Stimulated activated CD8-positive, alpha-beta memory T cell treated with anti-CD3 and anti-CD28 coated beads, Interleukin-12 subunit alpha, Interleukin-12 subunit beta, amount 100 ng/mL, for 24 hours (primary cell): ENCODE data around the gene CTIF.

Experiments used
- DNase-seq: peaks from one replicate; pipeline ENCODE4 v3.0.0-alpha.2; 2020; ENCODE audit errors: extremely low read depth

Gene CTIF

GRCh38 chr18:48574667-48575300 is 36.0 kb downstream of the CTIF start:
- no peak for DNase-seq

- DNase-seq, result no peak
Observed at GRCh38 chr18:48575301-48575657, 36.4 kb downstream of the CTIF start.

- DNase-seq, result no peak
Observed at GRCh38 chr18:48575658-48576456, 37.0 kb downstream of the CTIF start.

- no peak for DNase-seq
Observed at GRCh38 chr18:48576457-48576771, 37.6 kb downstream of the CTIF start.

- no peak for DNase-seq
Observed at GRCh38 chr18:48577478-48578190, 38.8 kb downstream of the CTIF start.

DNA sequence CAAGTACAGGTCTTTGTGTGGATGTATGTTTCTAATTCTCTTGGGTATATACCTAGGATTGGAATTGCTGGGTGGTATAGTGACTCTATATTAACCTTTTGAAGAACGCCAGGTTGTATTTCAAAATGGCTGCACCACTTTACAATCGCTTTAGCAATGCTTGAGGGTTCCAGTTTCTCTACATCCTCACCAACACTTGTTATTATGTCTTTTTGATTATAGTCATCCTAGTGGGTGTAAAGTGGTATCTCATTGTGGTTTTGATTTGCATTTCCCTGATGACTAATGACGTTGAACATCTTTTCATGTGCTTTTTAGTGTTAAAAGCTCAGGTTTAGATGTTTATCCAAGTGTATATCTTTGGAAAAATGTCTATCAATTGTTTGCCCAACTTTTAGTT is 39.5 kb downstream of the CTIF start:
- no peak for DNase-seq

GRCh38 chr18:48580066-48580465 is 41.2 kb downstream of the CTIF start:
- DNase-seq, result no peak

DNA sequence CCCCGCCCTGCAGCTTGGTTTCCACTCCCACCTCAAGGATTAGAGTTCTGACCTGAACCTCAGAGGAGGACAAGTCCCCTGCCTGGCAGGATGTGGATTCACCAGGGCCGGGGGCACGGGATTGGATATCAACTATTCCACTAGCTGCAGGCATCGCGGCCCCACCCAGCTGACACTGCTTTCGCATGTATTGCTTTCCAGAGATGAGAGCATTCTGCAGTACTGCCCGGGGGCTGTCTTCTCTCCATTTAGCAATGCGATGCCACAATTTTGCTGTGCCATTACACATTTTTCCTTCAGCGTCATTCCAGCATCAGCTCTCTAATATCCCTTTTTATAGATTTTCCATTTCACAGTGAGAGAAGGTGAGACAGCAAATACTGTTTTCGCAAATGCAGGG is 42.0 kb downstream of the CTIF start:
- no peak for DNase-seq

DNA sequence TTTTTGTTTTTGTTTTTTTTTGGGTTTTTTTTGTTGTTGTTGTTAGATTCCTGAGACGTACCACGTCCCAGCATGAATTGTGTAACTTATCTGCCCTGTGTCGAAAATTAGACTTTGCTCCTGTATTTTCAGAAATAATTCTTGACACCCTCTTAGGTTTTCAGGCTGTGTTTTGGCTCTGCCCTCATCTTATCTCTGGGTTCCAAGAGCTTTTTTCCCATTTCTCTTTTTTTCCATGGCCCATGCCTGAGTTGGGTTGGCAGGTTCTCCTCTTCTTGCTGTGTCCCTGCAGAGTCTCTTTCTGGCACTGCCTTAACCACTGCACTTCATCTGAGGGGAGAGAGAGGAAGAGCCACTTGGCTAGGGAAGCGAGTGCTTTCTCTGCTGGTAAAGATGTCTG is 42.4 kb downstream of the CTIF start:
- DNase-seq, result no peak

DNA sequence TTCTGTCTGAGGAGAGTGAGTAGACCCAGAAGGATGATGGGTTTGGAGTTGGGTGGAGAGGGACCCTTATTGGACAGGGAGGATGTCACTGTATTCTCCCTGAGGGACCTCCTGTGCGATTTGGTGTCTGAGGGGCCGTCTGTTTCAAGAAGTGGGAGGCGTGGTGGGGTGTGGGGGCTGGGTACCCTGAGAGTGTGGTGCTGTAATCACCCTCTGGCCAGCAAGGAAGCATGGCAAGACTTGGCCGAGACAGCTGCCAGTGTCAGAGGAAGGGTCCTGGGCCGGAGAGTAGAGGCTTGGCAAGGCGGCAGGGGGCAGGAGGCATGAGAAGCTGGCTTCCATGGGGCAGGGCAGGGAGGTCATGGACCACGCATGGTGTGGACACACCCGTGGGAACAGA is 43.1 kb downstream of the CTIF start:
- no peak for DNase-seq

- DNase-seq, result no peak
Observed at GRCh38 chr18:48582946-48583345, 44.1 kb downstream of the CTIF start.

- no peak for DNase-seq
Observed at GRCh38 chr18:48583573-48583972, 44.7 kb downstream of the CTIF start.

DNA sequence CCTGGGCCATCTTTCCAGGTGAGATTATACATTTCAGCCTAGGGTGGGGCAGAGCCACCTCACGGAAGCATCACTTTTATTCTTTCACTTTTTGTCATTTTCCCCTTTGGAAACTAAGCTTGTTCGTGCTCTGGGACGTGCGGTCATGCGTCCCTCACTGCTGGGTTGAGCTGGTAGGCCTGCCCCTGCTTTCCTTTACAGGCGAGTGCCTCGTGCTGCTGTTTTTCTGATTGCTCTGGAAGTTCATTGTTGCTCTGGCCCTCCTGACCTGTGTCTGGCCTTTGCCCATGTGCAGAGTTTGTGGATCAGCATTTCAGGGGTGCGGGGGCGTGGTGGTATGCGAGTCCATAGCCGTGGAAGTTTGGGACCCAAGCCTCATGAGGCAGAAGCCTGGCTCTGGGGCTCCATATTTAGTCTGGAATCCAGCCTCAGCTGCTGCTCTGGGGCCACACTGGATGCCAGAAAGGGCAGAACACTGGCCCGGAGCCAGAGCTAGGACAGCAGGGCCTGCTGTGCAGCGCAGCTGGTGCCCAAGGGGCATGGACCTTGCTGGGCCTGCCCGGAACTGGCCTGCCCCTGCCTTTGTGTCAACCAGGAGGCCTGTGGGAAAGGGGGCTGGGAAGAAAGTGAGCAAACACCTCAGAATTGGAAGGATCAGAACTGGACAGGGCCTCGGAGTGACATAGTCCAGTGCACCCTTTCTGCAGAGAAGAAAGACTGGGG is 51.1 kb downstream of the CTIF start:
- no peak for DNase-seq

DNA sequence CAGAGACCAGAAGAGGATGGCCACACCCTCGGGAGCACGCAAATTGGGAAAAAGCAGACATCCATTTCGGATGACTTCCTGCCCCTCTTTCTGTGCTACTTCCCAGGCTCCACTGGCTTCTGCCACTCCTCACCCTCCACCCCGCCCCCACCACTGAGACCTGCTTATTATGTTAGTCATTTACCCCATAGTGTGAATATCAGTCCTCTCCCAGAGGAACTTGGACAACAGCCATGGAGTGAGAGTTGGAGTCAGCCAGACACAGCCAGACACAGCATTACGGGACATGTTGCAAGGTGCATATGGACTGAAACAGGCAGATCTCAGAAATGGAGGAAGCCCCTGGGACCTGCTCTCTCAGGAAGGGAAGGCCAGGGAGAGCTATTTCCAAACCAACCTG is 51.8 kb downstream of the CTIF start:
- no peak for DNase-seq

DNA sequence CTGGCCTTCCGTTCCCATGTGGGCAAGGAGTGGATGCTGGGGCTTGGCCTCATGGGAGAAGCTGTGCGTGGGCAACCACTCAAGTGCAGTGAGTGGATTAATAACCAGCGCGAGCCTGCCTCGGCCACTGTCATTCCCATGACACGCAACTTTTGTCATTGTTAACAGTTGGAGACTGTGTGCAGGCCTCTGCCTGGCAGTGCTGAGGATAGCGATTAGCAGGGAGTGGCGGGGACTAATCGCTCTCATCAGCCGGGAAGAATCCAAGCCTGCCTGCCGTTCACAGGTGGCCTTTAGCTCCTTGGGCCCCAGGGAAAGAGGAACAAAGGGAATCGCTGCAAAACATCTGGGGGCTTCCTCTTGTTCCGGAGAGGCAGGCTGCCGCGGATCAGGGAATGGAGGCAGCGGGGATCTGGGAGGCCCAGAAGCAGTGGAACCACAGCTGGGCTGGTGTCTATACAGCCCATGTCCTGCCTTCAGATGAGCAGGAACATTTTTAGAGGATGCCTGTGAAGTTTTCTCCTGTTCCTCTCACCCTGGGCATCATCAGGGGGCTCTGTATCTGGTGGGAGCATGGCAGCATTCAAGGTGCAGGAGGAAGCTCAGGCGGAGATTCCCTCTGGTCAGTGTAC is 53.8 kb downstream of the CTIF start:
- DNase-seq, result no peak

- DNase-seq, result no peak
Observed at GRCh38 chr18:48594471-48595094, 55.8 kb downstream of the CTIF start.

GRCh38 chr18:48595703-48596218 is 56.9 kb downstream of the CTIF start:
- DNase-seq, result no peak

DNA sequence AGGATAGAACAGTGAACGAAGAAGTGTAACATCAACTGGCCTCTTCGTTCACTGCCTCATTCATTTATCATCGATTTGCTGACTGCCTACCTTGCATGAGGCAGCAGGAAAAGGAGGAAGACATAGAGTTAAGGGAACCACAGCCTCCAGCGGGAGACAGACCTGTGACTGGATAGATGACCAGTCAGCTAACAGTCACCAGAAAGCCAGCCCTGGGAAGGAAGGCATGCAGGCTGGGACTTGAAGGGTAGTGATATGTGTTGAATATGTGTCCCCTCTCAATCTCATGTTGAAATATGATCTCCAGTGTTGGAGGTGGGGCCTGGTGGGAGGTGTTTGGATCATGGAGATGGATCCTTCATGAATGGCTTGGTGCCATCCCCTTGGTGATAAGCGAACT is 58.3 kb downstream of the CTIF start:
- no peak for DNase-seq

- DNase-seq, result no peak
Observed at GRCh38 chr18:48597671-48598070, 58.8 kb downstream of the CTIF start.

GRCh38 chr18:48599391-48599790 is 60.6 kb downstream of the CTIF start:
- DNase-seq, result no peak

DNA sequence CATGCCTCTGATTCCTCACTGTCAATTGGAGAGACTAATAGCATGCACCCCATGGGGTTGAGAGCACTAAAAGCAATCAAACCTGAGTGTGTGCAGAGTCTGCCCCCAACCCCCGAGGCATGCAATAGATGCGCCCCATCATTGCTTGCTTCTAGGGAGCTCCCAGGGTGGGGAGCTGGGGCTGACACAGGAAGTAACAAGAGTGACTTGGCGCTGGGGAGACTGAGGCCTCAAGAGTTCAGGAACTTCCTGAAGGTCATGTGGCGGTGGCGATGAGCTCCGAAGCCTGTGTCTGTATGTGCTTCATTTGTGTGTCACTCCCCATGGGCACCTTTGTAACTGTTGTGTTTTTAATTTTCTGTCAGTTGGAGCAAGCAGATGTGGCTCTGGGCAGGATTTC is 61.2 kb downstream of the CTIF start:
- no peak for DNase-seq
